Measurements from ENCODE around the gene PCLAF.

- TF ChIP-seq EGR1 (IDR thresholded peaks at IDR 0.05; ENCODE audit: low read depth in 2 of 2) (no peak), FOXA2 (IDR thresholded peaks at IDR 0.05) (no peak), SP1 (IDR thresholded peaks at IDR 0.05) (no peak), RXRA (IDR thresholded peaks at IDR 0.05) (no peak), JUND (IDR thresholded peaks at IDR 0.05) (no peak), HNF4G (IDR thresholded peaks at IDR 0.05) (no peak), YY1 (IDR thresholded peaks at IDR 0.05) (no peak), GABPA (IDR thresholded peaks at IDR 0.05 in 1 of 2, conservative IDR thresholded peaks at IDR 0.05 in 1 of 2) (no peak)
- TF ChIP-seq, protein P1, sequence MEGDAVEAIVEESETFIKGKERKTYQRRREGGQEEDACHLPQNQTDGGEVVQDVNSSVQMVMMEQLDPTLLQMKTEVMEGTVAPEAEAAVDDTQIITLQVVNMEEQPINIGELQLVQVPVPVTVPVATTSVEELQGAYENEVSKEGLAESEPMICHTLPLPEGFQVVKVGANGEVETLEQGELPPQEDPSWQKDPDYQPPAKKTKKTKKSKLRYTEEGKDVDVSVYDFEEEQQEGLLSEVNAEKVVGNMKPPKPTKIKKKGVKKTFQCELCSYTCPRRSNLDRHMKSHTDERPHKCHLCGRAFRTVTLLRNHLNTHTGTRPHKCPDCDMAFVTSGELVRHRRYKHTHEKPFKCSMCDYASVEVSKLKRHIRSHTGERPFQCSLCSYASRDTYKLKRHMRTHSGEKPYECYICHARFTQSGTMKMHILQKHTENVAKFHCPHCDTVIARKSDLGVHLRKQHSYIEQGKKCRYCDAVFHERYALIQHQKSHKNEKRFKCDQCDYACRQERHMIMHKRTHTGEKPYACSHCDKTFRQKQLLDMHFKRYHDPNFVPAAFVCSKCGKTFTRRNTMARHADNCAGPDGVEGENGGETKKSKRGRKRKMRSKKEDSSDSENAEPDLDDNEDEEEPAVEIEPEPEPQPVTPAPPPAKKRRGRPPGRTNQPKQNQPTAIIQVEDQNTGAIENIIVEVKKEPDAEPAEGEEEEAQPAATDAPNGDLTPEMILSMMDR (IDR thresholded peaks at IDR 0.05; ENCODE audit: low read depth, low read length, missing input control): no peak
- TF ChIP-seq, protein P2, sequence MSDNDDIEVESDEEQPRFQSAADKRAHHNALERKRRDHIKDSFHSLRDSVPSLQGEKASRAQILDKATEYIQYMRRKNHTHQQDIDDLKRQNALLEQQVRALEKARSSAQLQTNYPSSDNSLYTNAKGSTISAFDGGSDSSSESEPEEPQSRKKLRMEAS (IDR thresholded peaks at IDR 0.05): no peak
- TF ChIP-seq, protein P3, sequence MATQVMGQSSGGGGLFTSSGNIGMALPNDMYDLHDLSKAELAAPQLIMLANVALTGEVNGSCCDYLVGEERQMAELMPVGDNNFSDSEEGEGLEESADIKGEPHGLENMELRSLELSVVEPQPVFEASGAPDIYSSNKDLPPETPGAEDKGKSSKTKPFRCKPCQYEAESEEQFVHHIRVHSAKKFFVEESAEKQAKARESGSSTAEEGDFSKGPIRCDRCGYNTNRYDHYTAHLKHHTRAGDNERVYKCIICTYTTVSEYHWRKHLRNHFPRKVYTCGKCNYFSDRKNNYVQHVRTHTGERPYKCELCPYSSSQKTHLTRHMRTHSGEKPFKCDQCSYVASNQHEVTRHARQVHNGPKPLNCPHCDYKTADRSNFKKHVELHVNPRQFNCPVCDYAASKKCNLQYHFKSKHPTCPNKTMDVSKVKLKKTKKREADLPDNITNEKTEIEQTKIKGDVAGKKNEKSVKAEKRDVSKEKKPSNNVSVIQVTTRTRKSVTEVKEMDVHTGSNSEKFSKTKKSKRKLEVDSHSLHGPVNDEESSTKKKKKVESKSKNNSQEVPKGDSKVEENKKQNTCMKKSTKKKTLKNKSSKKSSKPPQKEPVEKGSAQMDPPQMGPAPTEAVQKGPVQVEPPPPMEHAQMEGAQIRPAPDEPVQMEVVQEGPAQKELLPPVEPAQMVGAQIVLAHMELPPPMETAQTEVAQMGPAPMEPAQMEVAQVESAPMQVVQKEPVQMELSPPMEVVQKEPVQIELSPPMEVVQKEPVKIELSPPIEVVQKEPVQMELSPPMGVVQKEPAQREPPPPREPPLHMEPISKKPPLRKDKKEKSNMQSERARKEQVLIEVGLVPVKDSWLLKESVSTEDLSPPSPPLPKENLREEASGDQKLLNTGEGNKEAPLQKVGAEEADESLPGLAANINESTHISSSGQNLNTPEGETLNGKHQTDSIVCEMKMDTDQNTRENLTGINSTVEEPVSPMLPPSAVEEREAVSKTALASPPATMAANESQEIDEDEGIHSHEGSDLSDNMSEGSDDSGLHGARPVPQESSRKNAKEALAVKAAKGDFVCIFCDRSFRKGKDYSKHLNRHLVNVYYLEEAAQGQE (IDR thresholded peaks at IDR 0.05): no peak
- TF ChIP-seq, protein P4, sequence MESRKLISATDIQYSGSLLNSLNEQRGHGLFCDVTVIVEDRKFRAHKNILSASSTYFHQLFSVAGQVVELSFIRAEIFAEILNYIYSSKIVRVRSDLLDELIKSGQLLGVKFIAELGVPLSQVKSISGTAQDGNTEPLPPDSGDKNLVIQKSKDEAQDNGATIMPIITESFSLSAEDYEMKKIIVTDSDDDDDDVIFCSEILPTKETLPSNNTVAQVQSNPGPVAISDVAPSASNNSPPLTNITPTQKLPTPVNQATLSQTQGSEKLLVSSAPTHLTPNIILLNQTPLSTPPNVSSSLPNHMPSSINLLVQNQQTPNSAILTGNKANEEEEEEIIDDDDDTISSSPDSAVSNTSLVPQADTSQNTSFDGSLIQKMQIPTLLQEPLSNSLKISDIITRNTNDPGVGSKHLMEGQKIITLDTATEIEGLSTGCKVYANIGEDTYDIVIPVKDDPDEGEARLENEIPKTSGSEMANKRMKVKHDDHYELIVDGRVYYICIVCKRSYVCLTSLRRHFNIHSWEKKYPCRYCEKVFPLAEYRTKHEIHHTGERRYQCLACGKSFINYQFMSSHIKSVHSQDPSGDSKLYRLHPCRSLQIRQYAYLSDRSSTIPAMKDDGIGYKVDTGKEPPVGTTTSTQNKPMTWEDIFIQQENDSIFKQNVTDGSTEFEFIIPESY (IDR thresholded peaks at IDR 0.05): no peak
- TF ChIP-seq, protein P5, sequence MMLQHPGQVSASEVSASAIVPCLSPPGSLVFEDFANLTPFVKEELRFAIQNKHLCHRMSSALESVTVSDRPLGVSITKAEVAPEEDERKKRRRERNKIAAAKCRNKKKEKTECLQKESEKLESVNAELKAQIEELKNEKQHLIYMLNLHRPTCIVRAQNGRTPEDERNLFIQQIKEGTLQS (IDR thresholded peaks at IDR 0.05): no peak
These were observed 2.5 kb upstream of the PCLAF start for GRCh38 chr15:64383760-64384159.

Measured in liver (tissue), 3 donors.